SK-N-SH (cell line): ENCODE data around the gene ADAMTS9. TPM values are rescaled to one million over a fixed set of nuclear protein-coding genes. Genes with fewer than 3 reads are reported as not detected.

Experiments used
- CTCF ChIA-PET: fragments of 300-600, 350-600 bp; formaldehyde crosslinking; extraction: SDS; loops from one replicate; lab custom pipeline; 2021; lab: Yijun Ruan, JAX
- POLR2A ChIA-PET: fragments of 350-600 bp; sonication (Branson Sonifier 250); formaldehyde crosslinking; extraction: SDS; loops from one replicate; lab custom pipeline; 2020; ENCODE audit warnings: antibody characterized with exemption, inconsistent platforms; lab: Yijun Ruan, JAX
- DNase-seq: peaks from one replicate; pipeline ENCODE4 v3.0.0; 2012
- H2AFZ ChIP-seq: fragments of 200-600 bp; sonication (generic); 2 replicates; pipeline ENCODE4 v1.8.1; 2016; ENCODE audit warnings: antibody characterized with exemption, mild to moderate bottlenecking, low read depth
- H3F3A ChIP-seq: fragments of 200-600 bp; sonication (generic); replicated peaks from 2 replicates; pipeline ENCODE3; 2016; ENCODE audit warnings: antibody characterized with exemption, mild to moderate bottlenecking; ENCODE audit not compliant: insufficient read depth
- H3K27ac ChIP-seq, 2 experiments: fragments of 200-500 bp in 1 of 2; fragments of 200-600 bp in 1 of 2; sonication (Bioruptor generic) in 1 of 2; sonication (generic), shearing (Covaris generic) in 1 of 2; 2 replicates each; pipeline versions ENCODE4 v1.5.1 to v1.6.1; 2014 to 2016; ENCODE audit warnings: low read depth in 2 of 2, inconsistent platforms in 1 of 2, low read length in 1 of 2, mild to moderate bottlenecking in 1 of 2, mixed read lengths in 1 of 2
- H3K27me3 ChIP-seq: fragments of 200-600 bp; sonication (generic), shearing (Covaris generic); 2 replicates; pipeline ENCODE4 v1.6.1; 2016; ENCODE audit warnings: mixed run types; ENCODE audit not compliant: insufficient read depth
- H3K36me3 ChIP-seq, 2 experiments: fragments of 200-500 bp in 1 of 2; fragments of 200-600 bp in 1 of 2; sonication (Bioruptor generic) in 1 of 2; sonication (generic) in 1 of 2; replicated peaks in 1 of 2; 2 replicates each; pipeline versions ENCODE3 to v1.5.1; 2014 to 2016; ENCODE audit warnings: low read length in 1 of 2, mild to moderate bottlenecking in 1 of 2; ENCODE audit not compliant: insufficient read depth in 2 of 2, control insufficient read depth in 1 of 2
- H3K4me1 ChIP-seq, 2 experiments: fragments of 200-500 bp in 1 of 2; fragments of 200-600 bp in 1 of 2; sonication (Bioruptor generic) in 1 of 2; sonication (generic), shearing (Covaris generic) in 1 of 2; 2 replicates each; pipeline versions ENCODE4 v1.5.1 to v1.6.1; 2014 to 2016; ENCODE audit warnings: low read depth in 1 of 2, low read length in 1 of 2, mixed run types in 1 of 2; ENCODE audit not compliant: insufficient read depth in 2 of 2, control insufficient read depth in 1 of 2
- H3K4me2 ChIP-seq: fragments of 200-600 bp; sonication (generic), shearing (Covaris generic); 2 replicates; pipeline ENCODE4 v1.6.1; 2017; ENCODE audit warnings: mixed run types
- H3K4me3 ChIP-seq, 2 experiments: fragments of 200-500 bp in 1 of 2; fragments of 200-600 bp in 1 of 2; sonication (Bioruptor generic) in 1 of 2; sonication (generic), shearing (Covaris generic) in 1 of 2; 2 replicates each; pipeline versions ENCODE4 v1.5.1 to v1.8.1; 2014 to 2016; ENCODE audit warnings: low read depth in 2 of 2, inconsistent platforms in 1 of 2, low read length in 1 of 2, mild to moderate bottlenecking in 1 of 2, mixed read lengths in 1 of 2, moderate library complexity in 1 of 2
- H3K79me2 ChIP-seq: fragments of 200-600 bp; sonication (generic); 2 replicates; pipeline ENCODE4 v1.8.1; 2017; ENCODE audit warnings: mild to moderate bottlenecking; ENCODE audit not compliant: insufficient read depth
- H3K9ac ChIP-seq: fragments of 200-600 bp; sonication (generic); 2 replicates; pipeline ENCODE4 v1.6.1; 2017; ENCODE audit warnings: mixed run types
- H3K9me2 ChIP-seq: fragments of 200-600 bp; sonication (generic); 2 replicates; pipeline ENCODE4 v1.6.1; 2017; ENCODE audit warnings: mixed run types
- H3K9me3 ChIP-seq: fragments of 200-600 bp; sonication (generic); 2 replicates; pipeline ENCODE4 v1.6.1; 2017; ENCODE audit warnings: mixed run types, mild to moderate bottlenecking, moderate library complexity
- H4K20me1 ChIP-seq: fragments of 200-600 bp; sonication (generic); 2 replicates; pipeline ENCODE4 v1.6.1; 2017; ENCODE audit warnings: mild to moderate bottlenecking, mixed run types; ENCODE audit not compliant: insufficient read depth
- CHD2 ChIP-seq: fragments of 150-350 bp; IDR thresholded peaks from 2 replicates; pipeline ENCODE4 v1.6.1; 2018; ENCODE audit warnings: low read length; ENCODE audit not compliant: partially characterized antibody
- ELF1 ChIP-seq: IDR thresholded peaks from 2 replicates; pipeline ENCODE4 v1.4.0; 2012
- EP300 ChIP-seq, 2 experiments: IDR thresholded peaks; 2 replicates each; pipeline versions ENCODE4 v1.4.0 to v1.6.1; 2012; ENCODE audit warnings: borderline replicate concordance in 1 of 2, low read depth in 1 of 2, low read length in 1 of 2
- EZH2phosphoT487 ChIP-seq: fragments of 200-600 bp; sonication (generic); IDR thresholded peaks from 2 replicates; pipeline ENCODE4 v1.6.1; 2017; ENCODE audit warnings: low read depth, mixed run types, mild to moderate bottlenecking, antibody characterized with exemption, moderate library complexity, borderline replicate concordance
- FOSL2 ChIP-seq: IDR thresholded peaks from 2 replicates; pipeline ENCODE4 v1.4.0; 2012; ENCODE audit warnings: low read depth, mild to moderate bottlenecking, moderate library complexity, borderline replicate concordance
- FOXM1 ChIP-seq: IDR thresholded peaks from 2 replicates; pipeline ENCODE4 v1.4.0; 2012; ENCODE audit warnings: low read depth, mild to moderate bottlenecking
- GABPA ChIP-seq: IDR thresholded peaks from 2 replicates; pipeline ENCODE4 v1.4.0; 2012; ENCODE audit warnings: low read depth, mild to moderate bottlenecking
- NFIC ChIP-seq: IDR thresholded peaks from 2 replicates; pipeline ENCODE4 v1.4.0; 2012; ENCODE audit warnings: borderline replicate concordance
- POLR2AphosphoS5 ChIP-seq: IDR thresholded peaks from 2 replicates; pipeline ENCODE4 v1.6.1; 2012; ENCODE audit warnings: low read depth, low read length
- RFX5 ChIP-seq: IDR thresholded peaks from 2 replicates; pipeline ENCODE4 v1.6.1; 2012; ENCODE audit warnings: mild to moderate bottlenecking, improper control_type of control experiment, low read length
- RXRA ChIP-seq: IDR thresholded peaks from 2 replicates; pipeline ENCODE4 v1.4.0; 2012; ENCODE audit warnings: low read depth, mild to moderate bottlenecking, borderline replicate concordance
- SIN3A ChIP-seq: IDR thresholded peaks from 2 replicates; pipeline ENCODE4 v1.6.1; 2012; ENCODE audit warnings: low read depth, mild to moderate bottlenecking, low read length, moderate library complexity, borderline replicate concordance
- SMC3 ChIP-seq: IDR thresholded peaks from 2 replicates; pipeline ENCODE4 v1.6.1; 2012; ENCODE audit warnings: low read depth, low read length, improper control_type of control experiment
- TEAD4 ChIP-seq: IDR thresholded peaks from 2 replicates; pipeline ENCODE4 v1.4.0; 2012; ENCODE audit warnings: mild to moderate bottlenecking, borderline replicate concordance; ENCODE audit not compliant: insufficient read depth
- YY1 ChIP-seq: IDR thresholded peaks from 2 replicates; pipeline ENCODE4 v1.4.0; 2012; ENCODE audit warnings: low read depth, mild to moderate bottlenecking
- WGBS: methylation state at CpG from one replicate; pipeline ENCODE4 v1.1.6; 2017; ENCODE audit warnings: low lambda C conversion rate; 5-methylcytosine and 5-hydroxymethylcytosine counted together
- polyA plus RNA-seq, 3 experiments: library from polyadenylated mRNA; depleted of rRNA; stranded (reverse); fragments of >200 nt; gene quantifications; 2 replicates each; pipeline ENCODE4 v1.2.3, GENCODE V29; 2012
- TF ChIP-seq, protein P1 (sequence below): IDR thresholded peaks from 2 replicates; pipeline ENCODE4 v1.4.0; 2012; ENCODE audit warnings: low read depth, borderline replicate concordance
- TF ChIP-seq, protein P2 (sequence below): IDR thresholded peaks from 2 replicates; pipeline ENCODE4 v1.4.0; 2012; ENCODE audit warnings: low read depth, borderline replicate concordance
- TF ChIP-seq, protein P3 (sequence below): IDR thresholded peaks from 2 replicates; pipeline ENCODE4; 2012

The ADAMTS9 gene
- polyA plus RNA-seq, 1 of the 3 experiments (the other 2 are of a cell fraction): 4.1 TPM

DNA sequence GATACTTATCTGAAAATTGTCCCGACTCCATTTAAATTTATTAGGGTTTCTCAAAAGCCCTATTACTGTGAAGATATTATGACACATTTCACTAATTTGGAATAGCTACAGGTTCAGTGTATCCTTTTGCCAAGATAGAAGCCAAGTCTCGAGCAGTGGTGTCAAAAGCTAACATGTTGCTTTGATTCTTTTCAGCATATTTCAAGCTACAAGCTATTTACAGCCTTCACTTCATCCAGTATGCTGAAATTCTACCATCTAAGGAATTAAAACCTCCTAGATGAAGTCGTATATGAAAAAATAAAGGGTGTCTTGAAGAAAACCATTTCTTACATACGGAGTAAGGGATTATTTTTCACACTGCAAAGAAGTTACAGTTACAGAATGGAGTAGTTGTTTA, 31.2 kb upstream of the ADAMTS9 start:
- Histone ChIP-seq H3K9me2 (no peaks in the 10 kb centered on the region), H2AFZ (no peak overlapping the region), H3K27me3 (no peaks in the 10 kb centered on the region), H3K79me2 (no peaks in the 10 kb centered on the region), H3K4me1 (peaks cover 0 to 2% of the 10 kb centered on the region in 2 experiments; a peak in 1 of 4 replicates), H3K36me3 (no peaks in the 10 kb centered on the region), H3K9me3 (no peaks in the 10 kb centered on the region), H3F3A (no peaks in the 10 kb centered on the region), H3K27ac (no peak overlapping the region), H3K4me2 (no peak overlapping the region), H3K4me3 (no peak overlapping the region), H3K9ac (no peak overlapping the region), H4K20me1 (no peaks in the 10 kb centered on the region)
- CTCF ChIA-PET: interaction anchor here (0.7 to 2.0 kb wide), 6 partner anchors 10 to 275 kb away, joined by 3 to 6 read pairs (median 4); no protein-coding TSS in a partner anchor
- TF ChIP-seq RXRA (no peak), NFIC (no peak), ELF1 (no peak), SMC3 (no peak), TEAD4 (no peak), EP300 (IDR thresholded peaks at IDR 0.05; ENCODE audit: borderline replicate concordance in 1 of 2, low read depth in 1 of 2, low read length in 1 of 2) (no peak), YY1 (no peak), GABPA (no peak), CHD2 (no peak), FOXM1 (no peak), POLR2AphosphoS5 (no peak), EZH2phosphoT487 (no peak), SIN3A (no peak), FOSL2 (no peak), RFX5 (no peak)
- TF ChIP-seq, protein P1, sequence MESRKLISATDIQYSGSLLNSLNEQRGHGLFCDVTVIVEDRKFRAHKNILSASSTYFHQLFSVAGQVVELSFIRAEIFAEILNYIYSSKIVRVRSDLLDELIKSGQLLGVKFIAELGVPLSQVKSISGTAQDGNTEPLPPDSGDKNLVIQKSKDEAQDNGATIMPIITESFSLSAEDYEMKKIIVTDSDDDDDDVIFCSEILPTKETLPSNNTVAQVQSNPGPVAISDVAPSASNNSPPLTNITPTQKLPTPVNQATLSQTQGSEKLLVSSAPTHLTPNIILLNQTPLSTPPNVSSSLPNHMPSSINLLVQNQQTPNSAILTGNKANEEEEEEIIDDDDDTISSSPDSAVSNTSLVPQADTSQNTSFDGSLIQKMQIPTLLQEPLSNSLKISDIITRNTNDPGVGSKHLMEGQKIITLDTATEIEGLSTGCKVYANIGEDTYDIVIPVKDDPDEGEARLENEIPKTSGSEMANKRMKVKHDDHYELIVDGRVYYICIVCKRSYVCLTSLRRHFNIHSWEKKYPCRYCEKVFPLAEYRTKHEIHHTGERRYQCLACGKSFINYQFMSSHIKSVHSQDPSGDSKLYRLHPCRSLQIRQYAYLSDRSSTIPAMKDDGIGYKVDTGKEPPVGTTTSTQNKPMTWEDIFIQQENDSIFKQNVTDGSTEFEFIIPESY: no peak
- TF ChIP-seq, protein P2, sequence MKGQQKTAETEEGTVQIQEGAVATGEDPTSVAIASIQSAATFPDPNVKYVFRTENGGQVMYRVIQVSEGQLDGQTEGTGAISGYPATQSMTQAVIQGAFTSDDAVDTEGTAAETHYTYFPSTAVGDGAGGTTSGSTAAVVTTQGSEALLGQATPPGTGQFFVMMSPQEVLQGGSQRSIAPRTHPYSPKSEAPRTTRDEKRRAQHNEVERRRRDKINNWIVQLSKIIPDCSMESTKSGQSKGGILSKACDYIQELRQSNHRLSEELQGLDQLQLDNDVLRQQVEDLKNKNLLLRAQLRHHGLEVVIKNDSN: no peak
- TF ChIP-seq, protein P3, sequence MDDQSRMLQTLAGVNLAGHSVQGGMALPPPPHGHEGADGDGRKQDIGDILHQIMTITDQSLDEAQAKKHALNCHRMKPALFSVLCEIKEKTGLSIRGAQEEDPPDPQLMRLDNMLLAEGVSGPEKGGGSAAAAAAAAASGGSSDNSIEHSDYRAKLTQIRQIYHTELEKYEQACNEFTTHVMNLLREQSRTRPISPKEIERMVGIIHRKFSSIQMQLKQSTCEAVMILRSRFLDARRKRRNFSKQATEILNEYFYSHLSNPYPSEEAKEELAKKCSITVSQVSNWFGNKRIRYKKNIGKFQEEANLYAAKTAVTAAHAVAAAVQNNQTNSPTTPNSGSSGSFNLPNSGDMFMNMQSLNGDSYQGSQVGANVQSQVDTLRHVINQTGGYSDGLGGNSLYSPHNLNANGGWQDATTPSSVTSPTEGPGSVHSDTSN: no peak
- 74% methylated on average over 4 of the region's 4 CpGs for WGBS
- POLR2A ChIA-PET: no interaction called here
- DNase-seq: no peak
